ENCODE measurements around the gene MAN1C1. TPM values are rescaled to one million over a fixed set of nuclear protein-coding genes. Genes with fewer than 3 reads are reported as not detected.

The MAN1C1 gene
- total RNA-seq, 4 donors from 2014 or later, result 11.0 to 20.9 (median 15.9) TPM

- no peak for TF ChIP-seq CTCF (IDR thresholded peaks at IDR 0.05; ENCODE audit: low read depth)
Observed at GRCh38 chr1:25774206-25774803, 157.7 kb downstream of the MAN1C1 start.

GRCh38 chr1:25774921-25775771, 158.6 kb downstream of the MAN1C1 start:
- TF ChIP-seq CTCF (IDR thresholded peaks at IDR 0.05; ENCODE audit: low read depth), result no peak

GRCh38 chr1:25779388-25779787, 162.8 kb downstream of the MAN1C1 start:
- TF ChIP-seq CTCF (IDR thresholded peaks at IDR 0.05; ENCODE audit: low read depth), result no peak

GRCh38 chr1:25779894-25780293, 163.3 kb downstream of the MAN1C1 start:
- no peak for TF ChIP-seq CTCF (IDR thresholded peaks at IDR 0.05; ENCODE audit: low read depth)

- TF ChIP-seq CTCF (IDR thresholded peaks at IDR 0.05; ENCODE audit: low read depth), result no peak
Observed at GRCh38 chr1:25780318-25781129, 163.9 kb downstream of the MAN1C1 start.

GRCh38 chr1:25781130-25781433, 164.5 kb downstream of the MAN1C1 start:
- no peak for TF ChIP-seq CTCF (IDR thresholded peaks at IDR 0.05; ENCODE audit: low read depth)

All from subcutaneous adipose tissue (tissue), 4 donors.